Raji (cell line): ENCODE results near the gene TSBP1.

Source experiments
- POLR2A ChIP-seq: IDR thresholded peaks from 2 replicates; pipeline ENCODE4 v1.6.1; 2011; ENCODE audit warnings: low read depth, low read length, control low read depth; ENCODE audit not compliant: insufficient read depth

The TSBP1 gene

DNA sequence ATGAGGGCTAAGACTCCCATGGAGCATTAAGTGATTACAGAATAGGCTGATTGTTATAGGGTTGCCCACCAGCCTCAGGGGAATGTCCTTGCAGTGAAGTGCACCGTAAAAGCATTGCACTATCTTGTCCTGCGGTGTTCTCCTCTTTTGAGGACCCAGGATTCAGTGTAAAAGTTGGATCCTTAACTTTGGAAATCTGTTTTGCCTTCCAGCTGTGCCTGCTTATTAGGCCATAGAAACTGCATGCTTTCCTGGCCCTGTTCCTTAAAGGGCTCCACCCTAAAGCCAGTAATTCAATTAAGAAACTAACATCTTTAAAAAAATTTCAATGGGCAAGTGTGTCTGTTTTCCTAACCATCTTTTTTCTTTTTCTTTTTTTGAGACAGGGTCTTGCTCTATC lies 122.4 kb downstream of the TSBP1 start:
- no peak for TF ChIP-seq POLR2A

GRCh38 chr6:32247401-32247800 lies 124.3 kb downstream of the TSBP1 start:
- no peak for TF ChIP-seq POLR2A

GRCh38 chr6:32244946-32245398 lies 126.7 kb downstream of the TSBP1 start:
- no peak for TF ChIP-seq POLR2A

- TF ChIP-seq POLR2A: no peak
Observed at GRCh38 chr6:32244270-32244669, 127.4 kb downstream of the TSBP1 start.
